ENCODE results near the gene ATP11C.

DNA sequence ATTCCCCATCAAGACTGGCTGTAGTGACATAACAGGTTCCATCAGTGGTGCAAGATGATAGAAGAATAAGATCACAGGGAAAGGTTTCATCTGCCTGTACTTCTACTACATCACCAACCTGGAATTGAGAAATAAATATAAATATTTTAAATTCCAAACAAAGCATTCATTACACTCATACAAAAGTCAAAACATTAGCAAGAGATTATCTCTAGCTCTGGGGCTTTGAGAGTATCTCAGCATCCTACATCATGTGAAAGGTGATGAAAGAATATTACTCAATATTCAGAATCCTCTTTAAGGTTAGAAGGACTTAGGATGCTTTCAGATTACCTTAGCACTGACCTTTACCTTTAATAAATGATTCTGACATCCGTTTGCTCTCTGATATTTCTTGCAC lies 128.4 kb downstream of the ATP11C start:
- TF ChIP-seq, protein P1, sequence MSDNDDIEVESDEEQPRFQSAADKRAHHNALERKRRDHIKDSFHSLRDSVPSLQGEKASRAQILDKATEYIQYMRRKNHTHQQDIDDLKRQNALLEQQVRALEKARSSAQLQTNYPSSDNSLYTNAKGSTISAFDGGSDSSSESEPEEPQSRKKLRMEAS (IDR thresholded peaks at IDR 0.05; ENCODE audit: low read depth, low read length): no peak
- TF ChIP-seq EZH2 (IDR thresholded peaks at IDR 0.05; ENCODE audit: borderline replicate concordance, control insufficient read depth, low read depth, low read length): no peak
- TF ChIP-seq EED (IDR thresholded peaks at IDR 0.05; ENCODE audit: low read depth): no peak
- no peak for TF ChIP-seq POLR2A (IDR thresholded peaks at IDR 0.05; ENCODE audit: low read depth, low read length)
- TF ChIP-seq SUPT20H (IDR thresholded peaks at IDR 0.05; ENCODE audit: borderline replicate concordance, control insufficient read depth, low read depth, low read length): no peak
- no peak for TF ChIP-seq REST (IDR thresholded peaks at IDR 0.05; ENCODE audit: low read depth, low read length)
- no peak for TF ChIP-seq LARP7 (IDR thresholded peaks at IDR 0.05)
- no peak for TF ChIP-seq POLR2AphosphoS5 (IDR thresholded peaks at IDR 0.05; ENCODE audit: low read length)
- TF ChIP-seq, protein P2, sequence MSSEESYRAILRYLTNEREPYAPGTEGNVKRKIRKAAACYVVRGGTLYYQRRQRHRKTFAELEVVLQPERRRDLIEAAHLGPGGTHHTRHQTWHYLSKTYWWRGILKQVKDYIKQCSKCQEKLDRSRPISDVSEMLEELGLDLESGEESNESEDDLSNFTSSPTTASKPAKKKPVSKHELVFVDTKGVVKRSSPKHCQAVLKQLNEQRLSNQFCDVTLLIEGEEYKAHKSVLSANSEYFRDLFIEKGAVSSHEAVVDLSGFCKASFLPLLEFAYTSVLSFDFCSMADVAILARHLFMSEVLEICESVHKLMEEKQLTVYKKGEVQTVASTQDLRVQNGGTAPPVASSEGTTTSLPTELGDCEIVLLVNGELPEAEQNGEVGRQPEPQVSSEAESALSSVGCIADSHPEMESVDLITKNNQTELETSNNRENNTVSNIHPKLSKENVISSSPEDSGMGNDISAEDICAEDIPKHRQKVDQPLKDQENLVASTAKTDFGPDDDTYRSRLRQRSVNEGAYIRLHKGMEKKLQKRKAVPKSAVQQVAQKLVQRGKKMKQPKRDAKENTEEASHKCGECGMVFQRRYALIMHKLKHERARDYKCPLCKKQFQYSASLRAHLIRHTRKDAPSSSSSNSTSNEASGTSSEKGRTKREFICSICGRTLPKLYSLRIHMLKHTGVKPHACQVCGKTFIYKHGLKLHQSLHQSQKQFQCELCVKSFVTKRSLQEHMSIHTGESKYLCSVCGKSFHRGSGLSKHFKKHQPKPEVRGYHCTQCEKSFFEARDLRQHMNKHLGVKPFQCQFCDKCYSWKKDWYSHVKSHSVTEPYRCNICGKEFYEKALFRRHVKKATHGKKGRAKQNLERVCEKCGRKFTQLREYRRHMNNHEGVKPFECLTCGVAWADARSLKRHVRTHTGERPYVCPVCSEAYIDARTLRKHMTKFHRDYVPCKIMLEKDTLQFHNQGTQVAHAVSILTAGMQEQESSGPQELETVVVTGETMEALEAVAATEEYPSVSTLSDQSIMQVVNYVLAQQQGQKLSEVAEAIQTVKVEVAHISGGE (CRISPR knock-in tag; IDR thresholded peaks at IDR 0.05): no peak
- TF ChIP-seq, protein P3, sequence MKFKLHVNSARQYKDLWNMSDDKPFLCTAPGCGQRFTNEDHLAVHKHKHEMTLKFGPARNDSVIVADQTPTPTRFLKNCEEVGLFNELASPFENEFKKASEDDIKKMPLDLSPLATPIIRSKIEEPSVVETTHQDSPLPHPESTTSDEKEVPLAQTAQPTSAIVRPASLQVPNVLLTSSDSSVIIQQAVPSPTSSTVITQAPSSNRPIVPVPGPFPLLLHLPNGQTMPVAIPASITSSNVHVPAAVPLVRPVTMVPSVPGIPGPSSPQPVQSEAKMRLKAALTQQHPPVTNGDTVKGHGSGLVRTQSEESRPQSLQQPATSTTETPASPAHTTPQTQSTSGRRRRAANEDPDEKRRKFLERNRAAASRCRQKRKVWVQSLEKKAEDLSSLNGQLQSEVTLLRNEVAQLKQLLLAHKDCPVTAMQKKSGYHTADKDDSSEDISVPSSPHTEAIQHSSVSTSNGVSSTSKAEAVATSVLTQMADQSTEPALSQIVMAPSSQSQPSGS (IDR thresholded peaks at IDR 0.05; ENCODE audit: low read length): no peak
- TF ChIP-seq, protein P4, sequence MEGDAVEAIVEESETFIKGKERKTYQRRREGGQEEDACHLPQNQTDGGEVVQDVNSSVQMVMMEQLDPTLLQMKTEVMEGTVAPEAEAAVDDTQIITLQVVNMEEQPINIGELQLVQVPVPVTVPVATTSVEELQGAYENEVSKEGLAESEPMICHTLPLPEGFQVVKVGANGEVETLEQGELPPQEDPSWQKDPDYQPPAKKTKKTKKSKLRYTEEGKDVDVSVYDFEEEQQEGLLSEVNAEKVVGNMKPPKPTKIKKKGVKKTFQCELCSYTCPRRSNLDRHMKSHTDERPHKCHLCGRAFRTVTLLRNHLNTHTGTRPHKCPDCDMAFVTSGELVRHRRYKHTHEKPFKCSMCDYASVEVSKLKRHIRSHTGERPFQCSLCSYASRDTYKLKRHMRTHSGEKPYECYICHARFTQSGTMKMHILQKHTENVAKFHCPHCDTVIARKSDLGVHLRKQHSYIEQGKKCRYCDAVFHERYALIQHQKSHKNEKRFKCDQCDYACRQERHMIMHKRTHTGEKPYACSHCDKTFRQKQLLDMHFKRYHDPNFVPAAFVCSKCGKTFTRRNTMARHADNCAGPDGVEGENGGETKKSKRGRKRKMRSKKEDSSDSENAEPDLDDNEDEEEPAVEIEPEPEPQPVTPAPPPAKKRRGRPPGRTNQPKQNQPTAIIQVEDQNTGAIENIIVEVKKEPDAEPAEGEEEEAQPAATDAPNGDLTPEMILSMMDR (IDR thresholded peaks at IDR 0.05 in 2 of 3, conservative IDR thresholded peaks at IDR 0.05 in 1 of 3; ENCODE audit: control insufficient read depth in 2 of 3, extremely low read depth in 1 of 3, insufficient read depth in 1 of 3, low read depth in 3 of 3, low read length in 3 of 3): no peak
- no peak for TF ChIP-seq BCLAF1 (IDR thresholded peaks at IDR 0.05)
